Measurements from ENCODE around the gene SYT17.

Gene SYT17

DNA sequence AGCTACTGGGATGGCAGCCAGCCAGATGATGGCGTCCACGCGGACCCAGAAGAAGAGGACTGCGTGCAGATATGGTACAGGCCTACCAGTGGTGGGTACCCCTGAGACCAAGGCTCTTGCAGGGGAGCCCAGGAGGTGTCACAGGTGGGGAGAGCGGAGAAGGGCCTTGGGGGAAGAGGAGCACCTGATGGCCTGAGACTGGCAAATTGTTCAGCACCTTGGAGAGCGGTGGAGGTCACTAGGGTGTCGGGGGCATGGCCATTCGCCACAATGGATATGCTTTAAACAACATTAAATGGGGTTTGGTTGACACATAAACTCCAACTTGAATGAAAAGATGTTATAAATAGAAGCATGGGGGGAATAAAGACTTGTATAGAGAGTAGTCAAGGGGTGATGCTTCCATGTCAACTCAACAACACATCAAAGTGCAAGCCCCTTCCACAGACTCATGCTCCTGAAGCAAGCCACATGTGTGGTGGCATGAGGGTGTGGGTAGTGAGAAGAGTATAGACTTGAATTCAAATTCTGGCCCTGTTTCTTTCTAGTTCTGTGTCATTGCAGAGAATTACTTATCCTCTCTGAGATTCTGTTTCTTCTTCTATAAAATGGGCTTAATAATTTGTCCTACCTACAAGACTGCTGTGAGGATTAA is 139.7 kb downstream of the SYT17 start:
- TF ChIP-seq, protein P1, sequence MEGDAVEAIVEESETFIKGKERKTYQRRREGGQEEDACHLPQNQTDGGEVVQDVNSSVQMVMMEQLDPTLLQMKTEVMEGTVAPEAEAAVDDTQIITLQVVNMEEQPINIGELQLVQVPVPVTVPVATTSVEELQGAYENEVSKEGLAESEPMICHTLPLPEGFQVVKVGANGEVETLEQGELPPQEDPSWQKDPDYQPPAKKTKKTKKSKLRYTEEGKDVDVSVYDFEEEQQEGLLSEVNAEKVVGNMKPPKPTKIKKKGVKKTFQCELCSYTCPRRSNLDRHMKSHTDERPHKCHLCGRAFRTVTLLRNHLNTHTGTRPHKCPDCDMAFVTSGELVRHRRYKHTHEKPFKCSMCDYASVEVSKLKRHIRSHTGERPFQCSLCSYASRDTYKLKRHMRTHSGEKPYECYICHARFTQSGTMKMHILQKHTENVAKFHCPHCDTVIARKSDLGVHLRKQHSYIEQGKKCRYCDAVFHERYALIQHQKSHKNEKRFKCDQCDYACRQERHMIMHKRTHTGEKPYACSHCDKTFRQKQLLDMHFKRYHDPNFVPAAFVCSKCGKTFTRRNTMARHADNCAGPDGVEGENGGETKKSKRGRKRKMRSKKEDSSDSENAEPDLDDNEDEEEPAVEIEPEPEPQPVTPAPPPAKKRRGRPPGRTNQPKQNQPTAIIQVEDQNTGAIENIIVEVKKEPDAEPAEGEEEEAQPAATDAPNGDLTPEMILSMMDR (IDR thresholded peaks at IDR 0.05; ENCODE audit: low read length, missing control alignments) = no peak
- H3K4me3 ChIP-seq (replicated peaks; ENCODE audit: low read depth, low read length) = no peak overlapping the region
- DNase-seq (ENCODE audit: low read depth) = no peak

DNA sequence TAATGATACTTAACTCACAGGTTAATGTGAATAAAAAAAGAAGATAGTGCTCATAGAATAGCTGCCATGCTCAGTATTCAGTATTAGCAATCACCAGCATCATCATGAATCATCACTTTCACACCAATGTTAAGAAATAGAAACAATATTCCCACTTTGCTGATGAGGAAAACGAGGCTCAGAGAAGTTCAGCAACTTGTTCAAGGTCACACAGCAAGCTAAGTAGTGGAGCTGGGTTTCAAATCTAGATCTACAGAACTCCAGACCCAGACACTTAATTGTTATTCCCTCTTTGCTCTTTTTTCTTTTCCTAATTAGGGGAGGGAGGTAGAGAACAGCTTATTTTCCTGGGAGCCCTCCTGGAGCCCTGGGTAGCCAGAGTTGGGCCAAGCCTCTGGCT is 140.4 kb downstream of the SYT17 start:
- TF ChIP-seq, protein P1 (IDR thresholded peaks at IDR 0.05; ENCODE audit: low read length, missing control alignments) = no peak
- DNase-seq (ENCODE audit: low read depth) = no peak
- no peak overlapping the region for H3K4me3 ChIP-seq (replicated peaks; ENCODE audit: low read depth, low read length)

DNA sequence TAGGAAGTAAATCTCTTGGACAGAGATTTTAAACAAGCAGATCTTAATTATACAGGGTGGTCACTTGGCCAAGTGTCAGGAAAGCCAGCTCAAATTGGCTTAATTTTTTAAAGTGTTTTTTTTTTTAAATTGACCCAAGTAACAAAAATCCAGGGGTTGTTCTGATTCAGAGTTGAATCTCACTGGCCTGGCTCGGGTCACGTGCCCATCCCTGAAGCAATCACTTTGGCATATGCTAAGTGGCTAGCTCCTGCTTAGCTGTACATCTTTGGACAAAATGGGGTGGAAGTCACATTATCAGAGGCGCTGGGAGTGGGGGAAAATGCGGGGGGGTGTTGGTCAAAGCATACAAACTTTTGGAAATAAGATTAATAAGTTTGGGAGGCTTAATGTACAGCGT is 141.1 kb downstream of the SYT17 start:
- no peak overlapping the region for H3K4me3 ChIP-seq (replicated peaks; ENCODE audit: low read depth, low read length)
- TF ChIP-seq, protein P1 (IDR thresholded peaks at IDR 0.05; ENCODE audit: low read length, missing control alignments) = no peak
- DNase-seq (ENCODE audit: low read depth) = no peak

DNA sequence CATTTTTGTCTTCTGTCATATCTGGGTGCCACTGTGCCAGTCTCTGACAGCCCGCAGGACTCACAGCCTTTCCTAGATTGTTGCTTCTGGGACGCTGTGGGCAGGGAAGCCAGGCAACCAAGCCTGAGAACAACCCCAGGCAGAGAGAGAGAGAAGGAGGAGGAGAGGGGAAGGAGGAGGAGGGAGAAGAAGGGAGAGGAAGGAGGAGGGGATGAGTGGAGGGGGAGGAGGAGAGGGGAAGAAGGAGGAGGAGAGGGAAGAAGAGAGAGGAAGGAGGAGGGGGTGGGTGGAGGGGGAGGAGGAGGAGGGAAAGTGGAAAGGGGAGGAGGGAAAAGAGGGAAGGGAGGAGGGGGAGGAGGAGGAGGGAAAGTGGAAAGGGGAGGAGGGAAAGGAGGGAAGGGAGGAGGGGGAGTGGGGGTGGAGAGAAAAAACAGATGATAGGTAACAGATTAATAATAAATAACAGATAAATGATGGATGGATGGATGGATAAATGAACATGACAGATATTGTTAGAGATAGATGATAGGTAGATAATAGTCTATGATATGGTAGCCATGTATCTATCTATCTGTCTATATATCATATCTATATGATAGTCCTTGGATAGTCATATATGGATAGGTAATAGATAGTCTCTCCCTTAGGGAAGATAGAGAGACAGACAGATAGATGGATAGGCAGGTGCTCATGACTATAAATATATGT is 146.8 kb downstream of the SYT17 start:
- DNase-seq (ENCODE audit: low read depth) = no peak
- H3K4me3 ChIP-seq (replicated peaks; ENCODE audit: low read depth, low read length) = no peak overlapping the region
- TF ChIP-seq, protein P1 (IDR thresholded peaks at IDR 0.05; ENCODE audit: low read length, missing control alignments) = no peak

DNA sequence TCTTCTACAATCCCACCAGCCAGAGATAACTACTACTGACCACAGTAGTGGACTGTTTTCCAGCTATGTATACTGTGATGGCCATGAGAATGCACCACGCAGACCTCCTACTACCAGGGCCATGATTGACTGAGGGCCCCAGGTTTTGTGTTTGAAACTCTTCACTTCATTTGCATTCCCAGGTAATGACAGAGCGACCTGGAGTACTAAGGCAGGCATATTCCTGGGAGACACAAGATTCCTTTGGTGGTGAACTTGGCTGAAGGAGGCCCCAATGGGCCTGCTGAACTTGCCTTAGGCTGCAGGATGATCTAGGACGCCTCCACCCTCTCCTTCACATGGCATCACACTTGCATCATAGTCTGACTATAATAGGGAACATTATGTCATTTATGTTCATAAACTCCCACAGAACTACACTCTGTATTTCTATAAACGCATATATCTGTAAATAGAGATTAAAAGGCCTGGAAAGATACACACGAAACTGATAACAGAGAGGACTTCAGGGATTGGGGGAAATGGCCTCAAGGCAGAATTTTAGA is 147.9 kb downstream of the SYT17 start:
- TF ChIP-seq, protein P1 (IDR thresholded peaks at IDR 0.05; ENCODE audit: low read length, missing control alignments) = no peak
- H3K4me3 ChIP-seq (replicated peaks; ENCODE audit: low read depth, low read length) = no peak overlapping the region
- no peak for DNase-seq (ENCODE audit: low read depth)

DNA sequence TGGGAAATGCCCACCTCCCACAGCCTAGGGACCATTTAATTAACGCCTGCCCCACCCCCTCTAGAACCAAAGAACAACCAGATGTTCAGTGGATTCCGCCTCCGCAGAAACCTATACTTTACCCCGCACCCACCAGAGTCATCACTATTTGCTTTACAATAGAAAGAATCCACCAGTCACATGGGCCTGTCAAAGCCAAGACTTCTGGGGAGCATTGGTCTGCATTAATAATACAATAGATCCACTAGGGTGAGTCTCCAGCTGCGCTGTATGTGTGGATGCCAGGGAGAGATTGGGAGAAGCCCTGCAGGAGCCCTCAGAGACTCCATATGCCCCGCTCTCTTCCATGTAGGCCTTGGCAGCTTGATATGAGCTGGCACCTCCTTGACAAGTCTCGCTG is 148.8 kb downstream of the SYT17 start:
- no peak overlapping the region for H3K4me3 ChIP-seq (replicated peaks; ENCODE audit: low read depth, low read length)
- TF ChIP-seq, protein P1 (IDR thresholded peaks at IDR 0.05; ENCODE audit: low read length, missing control alignments) = no peak
- no peak for DNase-seq (ENCODE audit: low read depth)

Measured in fibroblast of pulmonary artery (primary cell).